ENCODE measurements around the gene PTRHD1.

The PTRHD1 gene

DNA sequence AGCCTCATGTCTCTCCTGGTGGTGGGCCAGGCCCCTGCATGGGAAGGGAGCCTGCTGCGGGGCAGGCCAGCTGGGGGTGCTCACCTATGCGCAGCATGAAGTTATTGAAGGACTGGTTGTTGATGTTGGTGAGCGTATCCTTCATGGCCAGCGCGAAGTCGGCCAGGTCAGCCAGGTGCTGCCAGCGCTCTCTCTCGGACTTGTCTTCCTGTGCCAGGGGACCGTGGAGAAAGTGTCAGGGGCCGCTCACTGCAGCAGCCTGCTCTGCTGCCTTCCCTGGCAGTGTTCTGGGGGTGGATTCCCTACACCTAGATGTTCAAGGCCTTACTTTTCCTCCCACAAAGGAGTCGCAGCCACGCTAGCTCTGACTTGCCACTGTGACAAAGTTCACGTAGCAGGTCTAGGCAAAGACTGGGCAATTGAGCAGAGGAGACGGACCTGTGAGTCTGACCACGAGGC is 28.3 kb upstream of the PTRHD1 start:
- H3K9ac ChIP-seq (ENCODE audit: low read length in 5 of 5) = no peak overlapping the region
- no peak overlapping the region for H3K27ac ChIP-seq (ENCODE audit: low read depth, low read length)
- no peak overlapping the region for H3K4me3 ChIP-seq (ENCODE audit: low read depth in 1 of 5, low read length in 5 of 5)
- peaks cover 0 to 62% (median 54%) of the 10 kb centered on the region in 5 donors for H3K36me3 ChIP-seq (ENCODE audit: control insufficient read depth in 5 of 5, insufficient read depth in 5 of 5, low read length in 5 of 5)
- H3K27me3 ChIP-seq (ENCODE audit: control insufficient read depth in 5 of 5, insufficient read depth in 4 of 5, low read length in 5 of 5) = no peaks in the 10 kb centered on the region
- no peaks in the 10 kb centered on the region for H3K9me3 ChIP-seq (ENCODE audit: control insufficient read depth in 5 of 5, low read length in 5 of 5)
- peaks cover 0 to 1% (median 0%) of the 10 kb centered on the region in 5 donors for H3K4me1 ChIP-seq (ENCODE audit: control insufficient read depth in 5 of 5, insufficient read depth in 5 of 5, low read length in 5 of 5)

- Histone ChIP-seq H3K4me1 (ENCODE audit: control insufficient read depth in 5 of 5, insufficient read depth in 5 of 5, low read length in 5 of 5) (no peaks in the 10 kb centered on the region), H3K27ac (ENCODE audit: low read depth, low read length) (no peak overlapping the region), H3K27me3 (ENCODE audit: control insufficient read depth in 5 of 5, insufficient read depth in 4 of 5, low read length in 5 of 5) (no peaks in the 10 kb centered on the region), H3K9ac (ENCODE audit: low read length in 5 of 5) (no peak overlapping the region), H3K4me3 (ENCODE audit: low read depth in 1 of 5, low read length in 5 of 5) (no peak overlapping the region), H3K36me3 (ENCODE audit: control insufficient read depth in 5 of 5, insufficient read depth in 5 of 5, low read length in 5 of 5) (peaks cover 0 to 65% (median 54%) of the 10 kb centered on the region in 5 donors), H3K9me3 (ENCODE audit: control insufficient read depth in 5 of 5, low read length in 5 of 5) (no peaks in the 10 kb centered on the region)
Observed at GRCh38 chr2:24820598-24821432, 27.6 kb upstream of the PTRHD1 start.

GRCh38 chr2:24820175-24820513 is 27.0 kb upstream of the PTRHD1 start:
- Histone ChIP-seq H3K27ac (ENCODE audit: low read depth, low read length) (no peak overlapping the region), H3K36me3 (ENCODE audit: control insufficient read depth in 5 of 5, insufficient read depth in 5 of 5, low read length in 5 of 5) (peaks cover 0 to 61% (median 51%) of the 10 kb centered on the region in 5 donors)

DNA sequence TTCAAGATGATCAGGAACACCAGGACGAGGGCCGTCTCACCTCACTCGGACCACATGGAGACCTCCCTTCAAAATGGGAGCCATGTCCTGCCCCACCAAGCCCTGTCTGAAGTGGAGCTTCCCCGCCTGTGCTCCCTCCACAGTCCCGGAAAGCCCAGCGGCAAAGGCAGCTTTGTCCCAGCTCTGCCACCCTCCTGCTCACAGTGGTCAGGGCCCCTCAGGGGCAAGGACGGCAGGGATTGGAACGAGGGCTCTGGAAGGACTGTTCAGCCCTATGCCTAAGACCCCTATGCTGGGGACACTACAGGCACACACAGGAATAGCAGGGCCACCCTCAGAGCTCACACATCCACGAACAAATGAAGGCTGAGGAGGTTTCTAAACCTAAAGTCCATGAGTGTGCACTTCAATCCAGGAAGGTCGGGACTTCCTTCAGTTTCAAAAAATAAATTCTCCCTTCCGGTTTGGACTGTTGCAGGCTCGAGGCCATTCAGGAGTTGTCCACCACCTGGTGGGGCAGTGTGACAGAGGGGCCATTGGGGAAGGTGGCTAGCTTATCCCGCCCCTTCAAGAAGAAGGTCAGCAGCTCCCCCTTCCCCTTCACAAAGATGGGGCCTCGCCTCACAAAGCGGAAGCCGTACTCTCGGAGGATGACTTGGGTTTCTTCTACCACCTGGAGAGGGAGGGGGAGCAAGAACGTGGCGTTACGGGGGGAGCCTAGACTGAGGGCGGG is 26.4 kb upstream of the PTRHD1 start:
- H3K27me3 ChIP-seq (ENCODE audit: control insufficient read depth in 5 of 5, insufficient read depth in 4 of 5, low read length in 5 of 5) = no peaks in the 10 kb centered on the region
- no peak overlapping the region for H3K4me3 ChIP-seq (ENCODE audit: low read depth in 1 of 5, low read length in 5 of 5)
- H3K4me1 ChIP-seq (ENCODE audit: control insufficient read depth in 5 of 5, insufficient read depth in 5 of 5, low read length in 5 of 5) = no peaks in the 10 kb centered on the region
- H3K27ac ChIP-seq (ENCODE audit: low read depth, low read length) = no peak overlapping the region
- H3K36me3 ChIP-seq (ENCODE audit: control insufficient read depth in 5 of 5, insufficient read depth in 5 of 5, low read length in 5 of 5) = peaks cover 0 to 61% (median 51%) of the 10 kb centered on the region in 5 donors
- H3K9ac ChIP-seq (ENCODE audit: low read length in 5 of 5) = no peak overlapping the region
- no peaks in the 10 kb centered on the region for H3K9me3 ChIP-seq (ENCODE audit: control insufficient read depth in 5 of 5, low read length in 5 of 5)

More at GRCh38 chr2:24820175-24820513, 27.0 kb upstream of the PTRHD1 start:
- no peak overlapping the region for H3K9ac ChIP-seq (ENCODE audit: low read length in 5 of 5)
- H3K9me3 ChIP-seq (ENCODE audit: control insufficient read depth in 5 of 5, low read length in 5 of 5) = no peaks in the 10 kb centered on the region
- no peak overlapping the region for H3K4me3 ChIP-seq (ENCODE audit: low read depth in 1 of 5, low read length in 5 of 5)
- no peaks in the 10 kb centered on the region for H3K4me1 ChIP-seq (ENCODE audit: control insufficient read depth in 5 of 5, insufficient read depth in 5 of 5, low read length in 5 of 5)
- H3K27me3 ChIP-seq (ENCODE audit: control insufficient read depth in 5 of 5, insufficient read depth in 4 of 5, low read length in 5 of 5) = no peaks in the 10 kb centered on the region

DNA sequence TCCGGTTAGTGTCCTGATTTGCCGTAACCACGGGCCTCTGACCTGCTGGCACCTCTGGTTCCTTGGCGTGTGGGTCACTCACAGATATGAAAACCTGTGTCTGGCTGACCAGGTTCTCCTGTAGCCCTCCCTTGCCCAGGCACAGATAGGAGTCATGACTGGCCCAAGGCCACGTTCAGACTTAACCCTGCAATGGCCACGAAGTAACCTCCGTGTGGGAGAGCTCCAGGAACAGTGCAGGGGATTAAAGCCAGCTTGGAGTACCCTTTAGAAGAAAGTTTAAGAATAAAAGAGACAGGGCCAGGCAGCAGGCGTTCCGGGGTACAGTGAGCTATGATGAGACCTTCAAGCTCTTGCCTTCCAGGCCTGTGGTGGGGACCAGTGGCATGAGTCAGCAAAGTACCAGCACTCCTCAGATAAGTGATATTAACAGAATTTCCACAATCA is 25.6 kb upstream of the PTRHD1 start:
- peaks cover 0 to 57% (median 50%) of the 10 kb centered on the region in 5 donors for H3K36me3 ChIP-seq (ENCODE audit: control insufficient read depth in 5 of 5, insufficient read depth in 5 of 5, low read length in 5 of 5)
- no peaks in the 10 kb centered on the region for H3K27me3 ChIP-seq (ENCODE audit: control insufficient read depth in 5 of 5, insufficient read depth in 4 of 5, low read length in 5 of 5)
- no peaks in the 10 kb centered on the region for H3K9me3 ChIP-seq (ENCODE audit: control insufficient read depth in 5 of 5, low read length in 5 of 5)
- no peak overlapping the region for H3K4me3 ChIP-seq (ENCODE audit: low read depth in 1 of 5, low read length in 5 of 5)
- H3K9ac ChIP-seq (ENCODE audit: low read length in 5 of 5) = no peak overlapping the region
- no peaks in the 10 kb centered on the region for H3K4me1 ChIP-seq (ENCODE audit: control insufficient read depth in 5 of 5, insufficient read depth in 5 of 5, low read length in 5 of 5)
- no peak overlapping the region for H3K27ac ChIP-seq (ENCODE audit: low read depth, low read length)

DNA sequence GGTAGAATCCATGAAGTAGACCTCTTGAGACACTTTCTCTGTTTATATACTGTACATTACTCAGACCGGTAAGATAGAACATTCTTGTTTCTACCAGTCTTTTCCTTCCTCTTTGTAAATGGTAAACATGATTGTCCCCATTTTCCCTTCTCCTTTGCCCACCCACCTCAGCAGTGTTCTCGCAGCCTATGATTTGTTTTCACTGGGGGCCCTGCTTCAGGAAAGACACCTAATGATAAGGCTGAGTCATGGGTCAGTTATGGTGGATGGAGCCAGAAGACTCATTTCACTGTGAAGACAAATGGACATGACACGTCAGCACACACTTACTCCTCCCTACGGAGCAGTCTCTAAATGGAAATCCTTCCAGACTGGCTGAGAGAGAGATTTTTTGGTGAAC is 23.7 kb upstream of the PTRHD1 start:
- Histone ChIP-seq H3K27ac (ENCODE audit: low read depth, low read length) (no peak overlapping the region), H3K4me1 (ENCODE audit: control insufficient read depth in 5 of 5, insufficient read depth in 5 of 5, low read length in 5 of 5) (no peaks in the 10 kb centered on the region), H3K36me3 (ENCODE audit: control insufficient read depth in 5 of 5, insufficient read depth in 5 of 5, low read length in 5 of 5) (peaks cover 0 to 43% (median 37%) of the 10 kb centered on the region in 5 donors), H3K9me3 (ENCODE audit: control insufficient read depth in 5 of 5, low read length in 5 of 5) (no peaks in the 10 kb centered on the region), H3K9ac (ENCODE audit: low read length in 5 of 5) (no peak overlapping the region), H3K27me3 (ENCODE audit: control insufficient read depth in 5 of 5, insufficient read depth in 4 of 5, low read length in 5 of 5) (no peaks in the 10 kb centered on the region), H3K4me3 (ENCODE audit: low read depth in 1 of 5, low read length in 5 of 5) (no peak overlapping the region)

DNA sequence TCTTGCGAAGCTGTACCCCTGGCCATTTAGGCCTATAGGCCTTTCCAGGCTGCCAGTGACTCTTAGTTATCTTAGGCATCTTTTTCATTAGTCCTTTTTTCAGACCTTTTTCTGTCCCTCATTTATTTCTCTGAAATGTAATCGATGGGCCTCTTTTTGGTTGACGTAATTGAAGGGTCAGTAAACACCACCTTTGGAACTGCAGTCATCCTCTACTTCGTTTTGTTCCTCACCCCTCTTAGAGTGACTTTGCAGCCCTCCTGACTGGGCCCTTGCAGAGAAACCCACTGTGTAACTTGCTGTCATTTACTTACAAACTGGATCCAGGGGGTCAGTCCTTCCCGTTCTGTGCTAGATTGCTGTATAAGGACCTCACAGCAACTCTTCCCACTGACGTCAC is 23.2 kb upstream of the PTRHD1 start:
- Histone ChIP-seq H3K4me3 (ENCODE audit: low read depth in 1 of 5, low read length in 5 of 5) (no peak overlapping the region), H3K27ac (ENCODE audit: low read depth, low read length) (no peak overlapping the region), H3K27me3 (ENCODE audit: control insufficient read depth in 5 of 5, insufficient read depth in 4 of 5, low read length in 5 of 5) (no peaks in the 10 kb centered on the region), H3K4me1 (ENCODE audit: control insufficient read depth in 5 of 5, insufficient read depth in 5 of 5, low read length in 5 of 5) (no peaks in the 10 kb centered on the region), H3K9me3 (ENCODE audit: control insufficient read depth in 5 of 5, low read length in 5 of 5) (no peaks in the 10 kb centered on the region), H3K36me3 (ENCODE audit: control insufficient read depth in 5 of 5, insufficient read depth in 5 of 5, low read length in 5 of 5) (peaks cover 0 to 38% (median 32%) of the 10 kb centered on the region in 5 donors), H3K9ac (ENCODE audit: low read length in 5 of 5) (no peak overlapping the region)

DNA sequence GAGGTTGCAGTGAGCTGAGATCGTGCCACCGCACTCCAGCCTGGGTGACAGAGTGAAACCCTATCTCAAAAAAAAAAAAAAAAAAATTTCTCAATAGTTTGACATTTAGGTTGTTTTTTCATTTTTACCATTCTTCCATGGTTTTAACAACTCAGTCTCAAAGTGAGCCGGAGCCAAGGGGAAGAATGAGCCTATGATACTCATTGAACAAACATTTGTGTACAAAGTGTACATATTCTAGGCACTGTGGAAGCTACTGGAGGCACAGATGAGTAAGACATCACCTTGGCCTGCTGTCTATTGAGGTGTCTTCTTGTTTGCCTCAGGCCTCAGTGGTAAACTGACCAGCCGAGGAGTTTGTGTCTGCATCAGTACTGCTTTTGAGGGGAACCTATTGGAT is 22.0 kb upstream of the PTRHD1 start:
- Histone ChIP-seq H3K27ac (ENCODE audit: low read depth, low read length) (no peak overlapping the region), H3K27me3 (ENCODE audit: control insufficient read depth in 5 of 5, insufficient read depth in 4 of 5, low read length in 5 of 5) (no peaks in the 10 kb centered on the region), H3K36me3 (ENCODE audit: control insufficient read depth in 5 of 5, insufficient read depth in 5 of 5, low read length in 5 of 5) (peaks cover 0 to 26% (median 19%) of the 10 kb centered on the region in 5 donors), H3K4me3 (ENCODE audit: low read depth in 1 of 5, low read length in 5 of 5) (no peak overlapping the region), H3K9ac (ENCODE audit: low read length in 5 of 5) (no peak overlapping the region), H3K4me1 (ENCODE audit: control insufficient read depth in 5 of 5, insufficient read depth in 5 of 5, low read length in 5 of 5) (no peaks in the 10 kb centered on the region), H3K9me3 (ENCODE audit: control insufficient read depth in 5 of 5, low read length in 5 of 5) (no peaks in the 10 kb centered on the region)

GRCh38 chr2:24814516-24814915 is 21.3 kb upstream of the PTRHD1 start:
- no peaks in the 10 kb centered on the region for H3K4me1 ChIP-seq (ENCODE audit: control insufficient read depth in 5 of 5, insufficient read depth in 5 of 5, low read length in 5 of 5)
- H3K9ac ChIP-seq (ENCODE audit: low read length in 5 of 5) = no peak overlapping the region
- H3K36me3 ChIP-seq (ENCODE audit: control insufficient read depth in 5 of 5, insufficient read depth in 5 of 5, low read length in 5 of 5) = peaks cover 0 to 23% (median 13%) of the 10 kb centered on the region in 5 donors
- no peaks in the 10 kb centered on the region for H3K9me3 ChIP-seq (ENCODE audit: control insufficient read depth in 5 of 5, low read length in 5 of 5)
- H3K27ac ChIP-seq (ENCODE audit: low read depth, low read length) = no peak overlapping the region
- no peaks in the 10 kb centered on the region for H3K27me3 ChIP-seq (ENCODE audit: control insufficient read depth in 5 of 5, insufficient read depth in 4 of 5, low read length in 5 of 5)
- H3K4me3 ChIP-seq (ENCODE audit: low read depth in 1 of 5, low read length in 5 of 5) = no peak overlapping the region

DNA sequence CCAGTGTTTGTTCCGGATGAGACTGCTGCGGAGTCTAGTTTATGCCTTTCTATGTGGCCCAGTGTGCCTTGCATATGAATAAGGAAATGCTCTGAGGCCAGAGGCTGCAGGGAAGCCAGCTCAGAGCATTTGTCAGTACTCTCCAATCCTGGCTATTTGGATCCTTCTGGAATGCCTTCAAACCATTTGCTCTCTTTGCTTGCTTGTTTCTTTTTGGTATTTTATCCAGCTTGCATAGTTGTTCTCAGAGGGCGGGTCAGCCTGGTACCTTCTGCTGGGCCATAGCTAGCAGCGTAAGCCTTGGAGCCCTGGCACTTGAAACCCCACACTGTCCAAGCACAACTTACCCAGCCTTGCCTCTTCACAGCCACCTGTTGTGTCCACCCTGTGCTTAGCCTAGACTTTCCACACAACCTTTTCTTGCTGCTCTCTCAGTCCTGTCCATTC is 20.5 kb upstream of the PTRHD1 start:
- Histone ChIP-seq H3K36me3 (ENCODE audit: control insufficient read depth in 5 of 5, insufficient read depth in 5 of 5, low read length in 5 of 5) (peaks cover 0 to 17% (median 10%) of the 10 kb centered on the region in 5 donors), H3K9me3 (ENCODE audit: control insufficient read depth in 5 of 5, low read length in 5 of 5) (no peaks in the 10 kb centered on the region), H3K27ac (ENCODE audit: low read depth, low read length) (no peak overlapping the region), H3K9ac (ENCODE audit: low read length in 5 of 5) (no peak overlapping the region), H3K27me3 (ENCODE audit: control insufficient read depth in 5 of 5, insufficient read depth in 4 of 5, low read length in 5 of 5) (no peaks in the 10 kb centered on the region), H3K4me1 (ENCODE audit: control insufficient read depth in 5 of 5, insufficient read depth in 5 of 5, low read length in 5 of 5) (no peaks in the 10 kb centered on the region), H3K4me3 (ENCODE audit: low read depth in 1 of 5, low read length in 5 of 5) (no peak overlapping the region)

Measured in subcutaneous abdominal adipose tissue (tissue), 5 donors.